A673 (cell line): ENCODE data around the gene SERGEF. TPM values are rescaled to one million over a fixed set of nuclear protein-coding genes. Genes with fewer than 3 reads are reported as not detected.
A peak's percentile ranks its signal among the peaks of the same experiment; 100 is the strongest.

Experiments
- BruUV-seq: library from RNA; stranded (reverse); fragments of 400-500 nt; replicated peaks from 2 replicates; lab custom pipeline; 2021; lab: Mats Ljungman, UMichigan
- CTCF ChIA-PET: fragments of 300-600 bp; sonication (Branson Sonifier 250); formaldehyde crosslinking; loops from one replicate; lab custom pipeline; 2022; ENCODE audit warnings: antibody characterized with exemption; lab: Charles Lee
- POLR2A ChIA-PET: fragments of 300-600 bp; sonication (Branson Sonifier 250); formaldehyde crosslinking; loops from one replicate; lab custom pipeline; 2022; ENCODE audit warnings: antibody characterized with exemption; ENCODE audit not compliant: low non-redundant PET; lab: Charles Lee
- DNase-seq: peaks from one replicate; pipeline ENCODE4 v3.0.0-alpha.2; 2015; ENCODE audit warnings: low spot score
- H3K27ac ChIP-seq: fragments of 200-600 bp; sonication (generic); 2 replicates; pipeline ENCODE4 v1.5.1; 2016; ENCODE audit warnings: mixed run types, low read depth, mild to moderate bottlenecking, mixed read lengths, antibody characterized with exemption, low read length; ENCODE audit not compliant: poor library complexity, severe bottlenecking
- H3K27me3 ChIP-seq: fragments of 200-600 bp; sonication (generic); replicated peaks from 2 replicates; pipeline ENCODE4 v1.6.1; 2017; ENCODE audit warnings: mixed run types, low read depth, mild to moderate bottlenecking, mixed read lengths, antibody characterized with exemption, low read length; ENCODE audit not compliant: insufficient read depth, poor library complexity
- H3K36me3 ChIP-seq: fragments of 200-600 bp; sonication (generic); 2 replicates; pipeline ENCODE4 v1.6.1; 2016; ENCODE audit warnings: mixed run types, mild to moderate bottlenecking, mixed read lengths, antibody characterized with exemption, low read length; ENCODE audit not compliant: insufficient read depth, poor library complexity, severe bottlenecking
- H3K4me1 ChIP-seq: fragments of 200-600 bp; sonication (generic); 2 replicates; pipeline ENCODE4 v1.6.1; 2017; ENCODE audit warnings: mixed run types, mild to moderate bottlenecking, mixed read lengths, antibody characterized with exemption, low read length; ENCODE audit not compliant: insufficient read depth, poor library complexity, severe bottlenecking
- H3K4me3 ChIP-seq: fragments of 200-600 bp; sonication (generic); 2 replicates; pipeline ENCODE4 v1.5.1; 2016; ENCODE audit warnings: low read depth, mixed run types, mild to moderate bottlenecking, mixed read lengths, low read length; ENCODE audit not compliant: poor library complexity, severe bottlenecking
- H3K9me3 ChIP-seq: fragments of 200-600 bp; sonication (generic); 2 replicates; pipeline ENCODE4 v1.6.1; 2016; ENCODE audit warnings: mixed run types, low read depth, mild to moderate bottlenecking, mixed read lengths, antibody characterized with exemption, low read length; ENCODE audit not compliant: poor library complexity, severe bottlenecking
- EZH2 ChIP-seq: fragments of 200-600 bp; sonication (generic); IDR thresholded peaks from 2 replicates; pipeline ENCODE4 v1.6.1; 2017; ENCODE audit warnings: borderline replicate concordance, low read depth, mild to moderate bottlenecking, mixed read lengths, antibody characterized with exemption, low read length; ENCODE audit not compliant: poor library complexity, severe bottlenecking
- intact Hi-C: fragments of 100-400 bp; cut with micrococcal nuclease; formaldehyde crosslinking; loops from one replicate; pipeline ENCODE4 v1.10.0; 2022; ENCODE audit not compliant: unreplicated experiment
- total RNA-seq: library from RNA; stranded (reverse); gene quantifications from 2 replicates; pipeline ENCODE4 v1.2.3, GENCODE V29; 2021
- TF ChIP-seq, protein P1 (sequence below): fragments of 300-800, 200-600 bp; sonication (generic); conservative IDR thresholded peaks from 2 replicates; pipeline ENCODE4 v1.5.1; 2017; ENCODE audit warnings: low read depth, mild to moderate bottlenecking, antibody characterized with exemption, low read length, moderate library complexity, mixed read lengths

SERGEF gene
- total RNA-seq, 1 experiment from 2014 or later = 15.2 TPM

DNA sequence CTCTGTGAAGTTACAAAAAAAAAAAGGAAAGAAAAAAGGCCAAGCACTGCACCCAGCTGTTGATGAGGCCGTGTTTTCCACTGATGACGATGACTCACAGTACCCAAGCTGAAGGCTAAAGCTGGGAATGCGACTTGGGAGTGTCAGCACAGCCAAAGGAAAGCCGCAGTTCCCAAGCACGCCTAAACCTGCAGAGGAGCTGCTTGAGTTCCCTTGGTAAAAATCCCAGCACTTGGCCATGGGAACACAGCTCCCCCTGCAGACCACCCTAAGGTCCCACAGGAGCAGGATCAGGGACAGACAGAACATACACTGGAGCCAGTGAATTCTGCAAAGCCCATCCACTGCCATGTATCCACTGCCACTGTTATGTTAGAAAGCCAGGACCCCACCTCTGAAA lies 39.9 kb downstream of the SERGEF start:
- Histone ChIP-seq H3K27me3 (no peaks in the 10 kb centered on the region), H3K9me3 (no peaks in the 10 kb centered on the region), H3K4me1 (no peaks in the 10 kb centered on the region), H3K36me3 (no peaks in the 10 kb centered on the region), H3K4me3 (no peak overlapping the region), H3K27ac (no peak overlapping the region)
- ChIA-PET POLR2A (no interaction called here), CTCF (interaction anchor here (0.5 to 2.8 kb wide), 14 partner anchors 13 to 374 kb away, joined by 3 to 47 read pairs (median 4); partner anchors contain the start of genes KCNC1 and MYOD1)
- no TSS peak for BruUV-seq
- TF ChIP-seq, protein P1, sequence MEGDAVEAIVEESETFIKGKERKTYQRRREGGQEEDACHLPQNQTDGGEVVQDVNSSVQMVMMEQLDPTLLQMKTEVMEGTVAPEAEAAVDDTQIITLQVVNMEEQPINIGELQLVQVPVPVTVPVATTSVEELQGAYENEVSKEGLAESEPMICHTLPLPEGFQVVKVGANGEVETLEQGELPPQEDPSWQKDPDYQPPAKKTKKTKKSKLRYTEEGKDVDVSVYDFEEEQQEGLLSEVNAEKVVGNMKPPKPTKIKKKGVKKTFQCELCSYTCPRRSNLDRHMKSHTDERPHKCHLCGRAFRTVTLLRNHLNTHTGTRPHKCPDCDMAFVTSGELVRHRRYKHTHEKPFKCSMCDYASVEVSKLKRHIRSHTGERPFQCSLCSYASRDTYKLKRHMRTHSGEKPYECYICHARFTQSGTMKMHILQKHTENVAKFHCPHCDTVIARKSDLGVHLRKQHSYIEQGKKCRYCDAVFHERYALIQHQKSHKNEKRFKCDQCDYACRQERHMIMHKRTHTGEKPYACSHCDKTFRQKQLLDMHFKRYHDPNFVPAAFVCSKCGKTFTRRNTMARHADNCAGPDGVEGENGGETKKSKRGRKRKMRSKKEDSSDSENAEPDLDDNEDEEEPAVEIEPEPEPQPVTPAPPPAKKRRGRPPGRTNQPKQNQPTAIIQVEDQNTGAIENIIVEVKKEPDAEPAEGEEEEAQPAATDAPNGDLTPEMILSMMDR = peak; percentile 80
- TF ChIP-seq EZH2 = no peak
- intact Hi-C loops = loop anchor here (1.0 kb wide), 1 partner anchor 242 kb away; no protein-coding TSS in a partner anchor
- peak; percentile 73 for DNase-seq

DNA sequence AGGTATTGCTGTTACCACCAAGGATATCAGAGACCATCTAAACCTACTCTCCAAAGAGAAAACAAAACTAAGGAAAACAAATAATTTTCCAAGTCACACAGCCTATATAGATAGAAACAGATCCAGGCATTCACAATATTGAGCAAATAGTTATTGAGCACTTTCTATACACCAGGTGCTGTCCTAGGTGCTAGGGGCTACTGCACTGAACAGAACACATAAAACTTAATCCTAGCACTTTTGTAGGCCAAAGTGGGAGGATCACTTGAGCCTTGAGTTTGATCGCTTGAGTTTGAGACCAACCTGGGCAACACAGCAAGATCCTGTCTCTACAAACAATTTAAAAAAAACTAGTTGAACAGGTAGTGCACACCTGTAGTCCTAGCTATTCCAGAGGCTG lies 44.6 kb downstream of the SERGEF start:
- Histone ChIP-seq H3K4me1 (no peaks in the 10 kb centered on the region), H3K27me3 (no peaks in the 10 kb centered on the region), H3K36me3 (no peaks in the 10 kb centered on the region), H3K4me3 (no peak overlapping the region), H3K27ac (no peak overlapping the region), H3K9me3 (no peaks in the 10 kb centered on the region)
- POLR2A ChIA-PET = no interaction called here
- CTCF ChIA-PET = interaction anchor here (0.6 to 2.1 kb wide), 2 partner anchors 80 to 237 kb away, joined by 4 to 6 read pairs; no protein-coding TSS in a partner anchor
- no peak for TF ChIP-seq EZH2
- TF ChIP-seq, protein P1 = no peak
- no TSS peak for BruUV-seq
- DNase-seq = no peak
- intact Hi-C loops = no loop called here

DNA sequence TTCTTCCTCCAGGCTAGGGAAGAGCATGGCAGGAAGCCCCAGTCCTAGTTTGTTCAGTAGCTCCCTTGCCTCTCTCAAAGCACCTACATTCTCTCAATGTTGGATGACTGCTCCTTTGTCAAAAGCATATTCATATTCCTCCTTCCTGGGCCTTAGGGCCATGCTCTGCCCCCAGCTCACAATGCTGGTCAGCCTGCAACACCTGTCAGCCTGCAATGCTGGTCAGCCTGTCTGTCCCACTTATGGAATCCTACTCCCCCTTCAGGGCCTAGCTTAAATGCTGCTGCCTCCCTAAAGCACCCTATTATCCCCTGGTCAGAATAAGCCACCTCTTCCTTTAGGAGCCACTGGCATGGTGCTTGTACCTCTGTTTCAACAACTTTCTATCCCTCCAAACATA lies 45.2 kb downstream of the SERGEF start:
- Histone ChIP-seq H3K27me3 (no peaks in the 10 kb centered on the region), H3K4me3 (no peak overlapping the region), H3K36me3 (no peaks in the 10 kb centered on the region), H3K9me3 (no peaks in the 10 kb centered on the region), H3K27ac (no peak overlapping the region), H3K4me1 (no peaks in the 10 kb centered on the region)
- DNase-seq = no peak
- ChIA-PET CTCF (no interaction called here), POLR2A (no interaction called here)
- BruUV-seq = no TSS peak
- intact Hi-C loops = no loop called here
- TF ChIP-seq EZH2 = no peak
- TF ChIP-seq, protein P1 = no peak
